Fibroblast of pulmonary artery (primary cell): Measurements from ENCODE around the gene CCL1.

ENCODE experiments used
- DNase-seq: peaks from one replicate; pipeline ENCODE4 v3.0.0-alpha.2; 2010; ENCODE audit warnings: low read depth
- H3K4me3 ChIP-seq: replicated peaks from 2 replicates; pipeline ENCODE4 v1.5.1; 2011; ENCODE audit warnings: low read depth, mild to moderate bottlenecking, control low read depth, low read length, moderate library complexity
- CTCF ChIP-seq: IDR thresholded peaks from 2 replicates; pipeline ENCODE4 v1.5.1; 2011; ENCODE audit warnings: mild to moderate bottlenecking, control low read depth, low read length, inconsistent platforms; ENCODE audit errors: missing control alignments

CCL1 gene

DNA sequence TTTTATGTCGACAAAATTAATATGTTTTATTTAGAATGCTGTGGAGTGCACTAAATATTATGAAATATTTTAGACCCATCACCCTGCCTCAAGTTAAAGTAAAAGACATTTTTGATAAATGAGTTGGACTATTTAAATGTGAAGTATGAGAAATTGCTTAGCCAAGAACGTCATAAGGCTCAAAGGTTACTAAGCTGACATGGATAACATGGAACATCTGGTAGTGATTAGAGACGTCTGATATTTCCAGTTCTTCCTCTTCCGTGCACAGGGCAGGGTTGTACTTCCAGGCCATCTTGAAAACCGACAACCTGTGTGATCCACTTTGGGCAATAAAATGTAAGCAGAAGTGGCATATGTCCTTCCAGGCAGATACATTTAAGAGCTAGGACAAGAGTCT lies 51.0 kb downstream of the CCL1 start:
- H3K4me3 ChIP-seq, result no peak overlapping the region
- no peak for TF ChIP-seq CTCF
- DNase-seq, result peak; percentile 91

GRCh38 chr17:34311291-34311690 lies 51.7 kb downstream of the CCL1 start:
- no peak for DNase-seq
- no peak overlapping the region for H3K4me3 ChIP-seq
- no peak for TF ChIP-seq CTCF
